GM18508 (cell line): ENCODE results near the gene ATG12.
"Not testable (repeated sequence)": the region's sequence is repeated elsewhere in the genome, so short reads cannot be mapped to it uniquely, and the experiment has no call there.

Experiments used
- ATAC-seq: cut with Tn5 transposase; IDR thresholded peaks from one replicate; pipeline ENCODE4 v1.9.1; 2021; ENCODE audit warnings: moderate number of reproducible peaks; ENCODE audit not compliant: insufficient read depth, unreplicated experiment

Gene ATG12

GRCh38 chr5:115810761-115811160 is 30.6 kb downstream of the ATG12 start:
- ATAC-seq = no peak

- ATAC-seq = no peak
These were observed 31.4 kb downstream of the ATG12 start for GRCh38 chr5:115809946-115810345.

- not testable (repeated sequence) for ATAC-seq
These were observed 33.3 kb downstream of the ATG12 start for GRCh38 chr5:115808066-115808465.

GRCh38 chr5:115807654-115808052 is 33.7 kb downstream of the ATG12 start:
- ATAC-seq = no peak

GRCh38 chr5:115806986-115807653 is 34.2 kb downstream of the ATG12 start:
- ATAC-seq = no peak

DNA sequence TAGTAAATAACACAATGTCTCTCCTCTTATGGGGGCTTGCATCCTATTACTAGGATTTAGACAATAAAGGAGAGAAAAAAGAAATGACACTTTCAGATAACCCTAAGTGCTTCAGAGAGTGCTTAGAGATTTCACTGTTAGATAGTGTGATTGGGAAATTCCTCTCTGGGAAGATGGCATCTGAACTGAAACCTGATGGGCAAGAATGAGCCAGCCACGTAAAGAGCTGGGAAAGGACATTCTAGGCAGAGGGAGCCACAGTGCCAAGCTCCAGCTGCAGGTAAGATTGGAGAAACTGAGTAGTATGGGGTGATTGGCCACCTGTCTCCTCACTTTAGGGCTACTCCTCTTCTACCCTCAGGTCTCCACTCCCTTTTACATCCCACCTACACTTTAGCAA is 39.4 kb downstream of the ATG12 start:
- ATAC-seq = no peak

GRCh38 chr5:115801152-115801551 is 40.2 kb downstream of the ATG12 start:
- ATAC-seq = no peak

DNA sequence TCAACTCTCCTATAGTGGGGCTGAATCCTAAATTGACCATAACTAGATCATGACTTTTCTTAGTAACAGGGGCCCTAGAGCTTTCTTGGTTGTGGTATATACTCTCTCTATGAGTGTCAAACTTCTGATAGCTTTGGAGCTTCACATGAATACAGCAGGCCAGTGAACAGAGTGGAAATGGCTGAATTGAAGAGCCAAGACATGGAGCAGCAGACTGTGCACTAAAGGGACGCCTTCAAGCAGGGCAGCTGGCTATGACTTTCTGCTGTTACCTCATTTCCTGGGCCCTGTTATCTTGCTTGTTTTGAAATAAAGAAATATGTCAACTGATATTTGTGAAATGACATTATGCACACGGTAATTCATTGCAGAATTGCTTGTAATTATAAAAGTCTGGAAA is 41.3 kb downstream of the ATG12 start:
- no peak for ATAC-seq

GRCh38 chr5:115798252-115798651 is 43.1 kb downstream of the ATG12 start:
- no peak for ATAC-seq

DNA sequence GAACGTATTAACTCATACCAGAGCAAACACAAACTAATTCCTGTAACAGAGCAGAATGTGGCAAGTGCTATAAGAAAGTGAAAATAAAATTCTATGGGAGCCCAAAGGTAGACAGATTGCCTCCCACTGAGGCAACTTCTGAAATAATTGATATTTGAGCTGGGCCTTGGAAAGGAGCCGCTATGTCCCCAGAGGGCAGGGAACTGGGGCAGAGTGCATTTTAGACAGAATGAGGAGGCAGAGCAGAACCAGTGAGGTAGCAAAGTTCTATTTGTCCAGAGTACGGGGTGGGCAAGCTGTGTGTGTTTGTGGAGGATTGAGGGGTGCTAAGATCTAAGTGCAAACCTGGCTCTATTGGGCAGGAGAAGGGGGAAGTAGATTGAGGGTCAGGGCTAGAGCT is 44.7 kb downstream of the ATG12 start:
- no peak for ATAC-seq

- no peak for ATAC-seq
These were observed 45.7 kb downstream of the ATG12 start for GRCh38 chr5:115795700-115796099.

DNA sequence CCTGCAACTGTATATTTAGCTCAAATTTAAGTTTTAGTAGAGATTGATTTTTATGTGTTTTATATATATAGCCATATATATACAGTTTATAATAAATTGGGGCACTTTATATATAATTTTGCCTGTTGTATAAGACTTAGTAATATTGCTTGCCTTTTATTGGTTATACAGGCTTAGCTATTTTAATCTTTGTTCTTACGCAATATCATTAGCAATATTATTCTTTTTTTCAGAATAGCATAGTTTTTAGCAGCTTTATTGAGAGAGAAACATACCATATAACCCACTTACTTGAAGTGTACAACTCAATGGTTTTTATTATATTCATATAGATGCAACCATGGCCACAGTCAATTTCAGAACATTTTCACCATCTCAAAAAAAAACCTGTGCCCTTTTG is 52.9 kb downstream of the ATG12 start:
- ATAC-seq = no peak

- ATAC-seq = no peak
These were observed 53.9 kb downstream of the ATG12 start for GRCh38 chr5:115787426-115787825.

DNA sequence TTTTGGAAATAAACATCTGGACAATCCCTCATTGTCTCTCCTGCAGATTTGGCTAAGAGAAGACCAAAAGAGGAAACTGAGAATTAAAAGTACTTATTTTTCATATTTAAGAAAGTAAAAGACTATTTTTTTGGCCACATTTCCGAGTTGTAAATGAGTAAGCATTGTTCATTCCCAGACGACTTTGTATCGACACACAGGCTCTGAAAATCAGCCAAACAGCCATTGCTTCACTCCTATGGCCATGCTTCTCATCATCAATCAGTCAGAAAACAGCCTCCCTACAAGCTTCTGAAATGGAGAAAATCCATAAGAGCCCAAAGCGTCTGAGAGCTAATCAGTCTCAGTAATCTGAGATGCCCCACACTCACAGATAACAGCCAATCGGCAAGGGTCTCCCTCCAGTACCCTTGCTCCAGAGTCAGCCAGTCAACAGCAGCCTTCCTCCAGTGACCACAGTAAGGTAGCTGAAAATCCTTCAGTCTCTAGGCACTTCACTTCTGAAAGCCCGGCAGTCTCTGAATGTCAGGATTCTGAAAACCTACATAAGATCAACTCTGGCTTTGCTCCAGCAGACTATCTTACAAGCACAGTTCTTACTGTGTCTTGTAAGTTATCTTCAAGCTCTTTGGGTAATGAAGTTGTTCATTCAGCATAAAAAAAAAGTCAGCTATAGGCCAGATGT is 55.8 kb downstream of the ATG12 start:
- no peak for ATAC-seq

- ATAC-seq = no peak
These were observed 62.9 kb downstream of the ATG12 start for GRCh38 chr5:115778417-115778816.
